ENCODE measurements around the gene PURB. TPM values are rescaled to one million over a fixed set of nuclear protein-coding genes. Genes with fewer than 3 reads are reported as not detected.

Gene PURB
- polyA plus RNA-seq, 1 donor (not counting 4 experiments of a cell fraction or from before 2014, with no cell fraction given): 7.7 TPM

- no peak overlapping the region for H2AFZ ChIP-seq (ENCODE audit: control insufficient read depth, low read length)
Observed at GRCh38 chr7:44920119-44920518, 34.8 kb upstream of the PURB start.

GRCh38 chr7:44918029-44918428 is 32.7 kb upstream of the PURB start:
- no peak overlapping the region for H3K27ac ChIP-seq (ENCODE audit: control insufficient read depth, insufficient read depth, low read length)
- no peak overlapping the region for H3K4me3 ChIP-seq (ENCODE audit: control insufficient read depth in 2 of 3, extremely low read depth in 1 of 3, insufficient read depth in 2 of 3, low read depth in 1 of 3, low read length in 3 of 3)
- H3K9me1 ChIP-seq (ENCODE audit: control insufficient read depth, extremely low read depth, insufficient read depth, low read length): no peaks in the 10 kb centered on the region
- dilution Hi-C loops (cut with MboI; ENCODE audit: extremely low pct_ligation_motif_present, low sequenced_read_pairs): no loop called here
- no peak for FAIRE-seq
- H4K20me1 ChIP-seq (ENCODE audit: control insufficient read depth, extremely low read depth, insufficient read depth, low read length): no peaks in the 10 kb centered on the region
- H3K27me3 ChIP-seq (ENCODE audit: control insufficient read depth, extremely low read depth, insufficient read depth, low read length): no peaks in the 10 kb centered on the region
- H2AFZ ChIP-seq (ENCODE audit: control insufficient read depth, low read length): no peak overlapping the region
- DNase-seq (ENCODE audit: low read depth, low spot score): no peak
- no peaks in the 10 kb centered on the region for H3K9me3 ChIP-seq (ENCODE audit: control insufficient read depth, low read depth, low read length)
- H3K4me1 ChIP-seq (ENCODE audit: control insufficient read depth, extremely low read depth, insufficient read depth, low read length): peaks cover 4% of the 10 kb centered on the region
- H3K36me3 ChIP-seq (ENCODE audit: control insufficient read depth in 2 of 2, extremely low read depth in 1 of 2, insufficient read depth in 2 of 2, low read length in 2 of 2): no peaks in the 10 kb centered on the region
- TF ChIP-seq EZH2 (IDR thresholded peaks at IDR 0.05; ENCODE audit: low read length) (no peak), CTCF (optimal IDR thresholded peaks at IDR 0.05 in 1 of 3, IDR thresholded peaks at IDR 0.05 in 1 of 3, conservative IDR thresholded peaks at IDR 0.05 in 1 of 3; ENCODE audit: extremely low read depth in 1 of 3, insufficient read depth in 2 of 3, low read length in 3 of 3) (no peak)
- no peak overlapping the region for H3K9ac ChIP-seq (ENCODE audit: control insufficient read depth, extremely low read depth, insufficient read depth, low read length)
- no peaks in the 10 kb centered on the region for H3K79me2 ChIP-seq (ENCODE audit: control insufficient read depth, insufficient read depth, low read length)
- H3K4me2 ChIP-seq (ENCODE audit: control insufficient read depth, extremely low read depth, insufficient read depth, low read depth, low read length): no peak overlapping the region

More at GRCh38 chr7:44920119-44920518, 34.8 kb upstream of the PURB start:
- no peaks in the 10 kb centered on the region for H3K4me1 ChIP-seq (ENCODE audit: control insufficient read depth, extremely low read depth, insufficient read depth, low read length)
- TF ChIP-seq EZH2 (IDR thresholded peaks at IDR 0.05; ENCODE audit: low read length): no peak
- no peak for TF ChIP-seq CTCF (optimal IDR thresholded peaks at IDR 0.05 in 1 of 3, IDR thresholded peaks at IDR 0.05 in 1 of 3, conservative IDR thresholded peaks at IDR 0.05 in 1 of 3; ENCODE audit: extremely low read depth in 1 of 3, insufficient read depth in 2 of 3, low read length in 3 of 3)
- DNase-seq (ENCODE audit: low read depth, low spot score) (no peak), FAIRE-seq (no peak)
- H3K27me3 ChIP-seq (ENCODE audit: control insufficient read depth, extremely low read depth, insufficient read depth, low read length): no peaks in the 10 kb centered on the region
- no peak overlapping the region for H3K4me3 ChIP-seq (ENCODE audit: control insufficient read depth in 2 of 3, extremely low read depth in 1 of 3, insufficient read depth in 2 of 3, low read depth in 1 of 3, low read length in 3 of 3)
- no peaks in the 10 kb centered on the region for H4K20me1 ChIP-seq (ENCODE audit: control insufficient read depth, extremely low read depth, insufficient read depth, low read length)
- H3K9me1 ChIP-seq (ENCODE audit: control insufficient read depth, extremely low read depth, insufficient read depth, low read length): no peaks in the 10 kb centered on the region
- no peaks in the 10 kb centered on the region for H3K79me2 ChIP-seq (ENCODE audit: control insufficient read depth, insufficient read depth, low read length)
- no peak overlapping the region for H3K9ac ChIP-seq (ENCODE audit: control insufficient read depth, extremely low read depth, insufficient read depth, low read length)
- no peaks in the 10 kb centered on the region for H3K36me3 ChIP-seq (ENCODE audit: control insufficient read depth in 2 of 2, extremely low read depth in 1 of 2, insufficient read depth in 2 of 2, low read length in 2 of 2)
- no peak overlapping the region for H3K27ac ChIP-seq (ENCODE audit: control insufficient read depth, insufficient read depth, low read length)
- dilution Hi-C loops (cut with MboI; ENCODE audit: extremely low pct_ligation_motif_present, low sequenced_read_pairs): no loop called here
- no peaks in the 10 kb centered on the region for H3K9me3 ChIP-seq (ENCODE audit: control insufficient read depth, low read depth, low read length)
- H3K4me2 ChIP-seq (ENCODE audit: control insufficient read depth, extremely low read depth, insufficient read depth, low read depth, low read length): no peak overlapping the region
